22Rv1 (cell line): ENCODE data around the gene DMD.

ENCODE experiments used
- ZFX ChIP-seq: fragments of 450-650 bp; IDR thresholded peaks from 2 replicates; pipeline ENCODE4 v1.6.1; 2017; ENCODE audit warnings: antibody characterized with exemption, borderline replicate concordance
- TF ChIP-seq, protein P1 (sequence below): fragments of 450-650 bp; IDR thresholded peaks from 2 replicates; pipeline ENCODE4 v1.5.1; 2017; ENCODE audit warnings: mild to moderate bottlenecking

DNA sequence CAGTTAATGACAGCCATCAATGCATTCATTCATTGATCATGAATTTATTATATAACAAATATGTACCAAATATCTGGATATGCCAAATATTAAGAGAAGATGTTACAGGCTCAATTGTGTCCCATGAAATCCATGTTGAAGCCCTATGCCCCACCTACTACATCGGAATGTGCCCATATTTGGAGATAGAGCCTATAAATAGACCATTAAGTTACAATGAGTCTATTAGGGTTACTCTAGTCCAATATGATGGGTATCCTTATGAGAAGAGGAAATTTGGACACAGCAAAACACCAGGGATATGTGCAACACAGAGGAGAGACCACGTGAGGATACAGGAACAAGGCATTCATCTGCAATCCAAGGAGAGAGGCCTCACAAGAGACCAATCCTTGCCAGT, 634.5 kb downstream of the DMD start:
- TF ChIP-seq, protein P1, sequence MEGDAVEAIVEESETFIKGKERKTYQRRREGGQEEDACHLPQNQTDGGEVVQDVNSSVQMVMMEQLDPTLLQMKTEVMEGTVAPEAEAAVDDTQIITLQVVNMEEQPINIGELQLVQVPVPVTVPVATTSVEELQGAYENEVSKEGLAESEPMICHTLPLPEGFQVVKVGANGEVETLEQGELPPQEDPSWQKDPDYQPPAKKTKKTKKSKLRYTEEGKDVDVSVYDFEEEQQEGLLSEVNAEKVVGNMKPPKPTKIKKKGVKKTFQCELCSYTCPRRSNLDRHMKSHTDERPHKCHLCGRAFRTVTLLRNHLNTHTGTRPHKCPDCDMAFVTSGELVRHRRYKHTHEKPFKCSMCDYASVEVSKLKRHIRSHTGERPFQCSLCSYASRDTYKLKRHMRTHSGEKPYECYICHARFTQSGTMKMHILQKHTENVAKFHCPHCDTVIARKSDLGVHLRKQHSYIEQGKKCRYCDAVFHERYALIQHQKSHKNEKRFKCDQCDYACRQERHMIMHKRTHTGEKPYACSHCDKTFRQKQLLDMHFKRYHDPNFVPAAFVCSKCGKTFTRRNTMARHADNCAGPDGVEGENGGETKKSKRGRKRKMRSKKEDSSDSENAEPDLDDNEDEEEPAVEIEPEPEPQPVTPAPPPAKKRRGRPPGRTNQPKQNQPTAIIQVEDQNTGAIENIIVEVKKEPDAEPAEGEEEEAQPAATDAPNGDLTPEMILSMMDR = no peak
- no peak for TF ChIP-seq ZFX
